CD1c-positive myeloid dendritic cell (primary cell): ENCODE results near the gene PITPNM3.

Experiments used
- DNase-seq: peaks from one replicate; pipeline ENCODE4 v3.0.0-alpha.2; 2016; ENCODE audit errors: extremely low spot score

Gene PITPNM3

GRCh38 chr17:6551869-6552531 is 4.4 kb downstream of the PITPNM3 start:
- no peak for DNase-seq

DNA sequence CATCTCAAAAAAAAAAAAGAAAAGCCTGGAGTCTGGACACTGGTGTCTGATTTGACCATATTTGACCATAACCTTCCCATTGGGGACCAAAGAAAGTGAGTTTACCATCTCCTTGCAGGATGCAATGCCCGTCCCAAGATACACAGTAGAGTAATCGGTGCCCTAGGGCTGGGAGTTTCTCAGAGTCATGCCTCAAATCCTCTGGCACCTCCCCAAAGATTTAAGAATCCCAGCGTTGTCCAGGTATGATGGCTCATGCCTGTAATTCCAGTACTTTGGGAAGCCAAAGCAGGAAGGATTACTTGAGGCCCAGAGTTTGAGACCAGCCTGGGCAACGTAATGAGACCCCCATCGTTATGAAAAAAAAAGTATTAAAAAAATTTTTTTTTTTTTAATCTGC is 5.0 kb downstream of the PITPNM3 start:
- DNase-seq, result no peak

GRCh38 chr17:6549384-6550036 is 6.8 kb downstream of the PITPNM3 start:
- no peak for DNase-seq

DNA sequence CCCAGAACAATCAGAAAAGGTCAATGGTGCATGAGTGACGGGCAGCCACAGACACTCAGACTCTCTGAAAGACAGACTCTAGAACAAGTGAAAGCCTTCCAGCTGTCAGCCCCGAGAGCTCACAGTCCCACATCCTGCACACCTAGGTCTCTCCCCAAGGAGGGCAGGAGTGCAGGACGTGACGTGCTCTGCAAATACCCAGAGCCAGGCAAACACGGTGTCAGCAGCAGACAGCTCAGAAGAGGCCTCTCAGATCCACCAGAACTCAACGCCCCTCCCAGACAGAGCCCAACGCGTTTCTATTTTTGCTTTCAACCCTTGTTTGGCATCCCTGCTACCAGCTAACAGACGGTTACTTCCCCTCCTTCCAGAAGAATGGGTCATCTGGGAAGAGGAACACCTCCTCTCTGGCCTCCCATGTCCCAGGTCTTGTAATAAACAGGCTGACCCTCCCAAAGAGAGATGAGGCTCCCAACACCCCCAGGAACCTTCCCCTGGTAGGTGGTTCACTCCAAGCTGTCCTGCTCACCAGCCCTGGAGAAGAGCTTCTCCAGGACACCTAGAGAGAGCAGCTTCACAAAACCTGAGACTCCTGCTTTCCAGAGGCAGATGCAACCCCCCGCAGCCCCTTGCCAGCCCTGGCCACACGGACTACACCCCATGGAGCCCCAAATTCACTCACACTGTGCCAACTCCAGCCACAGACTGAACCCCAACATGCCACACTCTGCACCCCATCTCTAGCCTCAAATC is 7.6 kb downstream of the PITPNM3 start:
- no peak for DNase-seq

DNA sequence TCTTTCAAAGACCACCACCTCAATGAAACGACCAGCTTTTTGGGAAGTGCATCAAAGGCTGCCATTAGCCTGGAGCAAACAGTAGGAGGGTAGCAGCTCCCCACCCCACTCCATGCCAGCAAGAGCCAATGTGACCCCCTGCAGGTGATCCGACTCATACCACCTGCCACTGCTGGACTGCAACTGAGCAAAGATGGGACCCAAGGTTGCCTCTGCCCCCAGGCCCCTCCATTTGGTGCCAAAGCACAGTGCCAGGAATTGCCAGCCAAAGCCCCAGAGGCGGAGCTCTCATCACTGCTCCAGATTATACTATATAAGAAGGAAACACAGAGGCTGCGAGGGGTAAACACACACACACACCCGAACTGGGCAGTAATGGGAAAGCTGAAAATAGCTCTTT is 8.3 kb downstream of the PITPNM3 start:
- DNase-seq, result no peak

DNA sequence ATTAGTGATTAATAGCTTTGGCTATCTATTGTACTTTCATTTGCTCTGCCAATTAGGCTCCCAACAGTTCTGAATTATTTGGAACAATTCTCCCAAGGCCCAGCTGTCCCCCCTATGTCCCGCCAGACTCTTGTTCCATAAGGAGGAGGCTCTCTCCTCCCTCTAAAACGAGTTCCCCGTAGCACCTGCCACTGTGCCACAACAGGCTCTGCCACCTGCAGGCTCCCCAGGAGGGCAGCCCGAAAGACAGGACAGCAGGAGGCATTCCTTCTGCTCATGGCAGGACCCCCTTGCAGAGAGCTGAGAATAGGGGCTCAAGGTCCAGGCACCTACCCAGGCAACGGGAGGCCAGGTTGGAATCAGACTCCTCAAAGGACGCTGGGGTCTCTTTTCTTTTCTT is 9.0 kb downstream of the PITPNM3 start:
- DNase-seq, result no peak

- DNase-seq, result no peak
Observed at GRCh38 chr17:6546069-6546718, 10.2 kb downstream of the PITPNM3 start.

DNA sequence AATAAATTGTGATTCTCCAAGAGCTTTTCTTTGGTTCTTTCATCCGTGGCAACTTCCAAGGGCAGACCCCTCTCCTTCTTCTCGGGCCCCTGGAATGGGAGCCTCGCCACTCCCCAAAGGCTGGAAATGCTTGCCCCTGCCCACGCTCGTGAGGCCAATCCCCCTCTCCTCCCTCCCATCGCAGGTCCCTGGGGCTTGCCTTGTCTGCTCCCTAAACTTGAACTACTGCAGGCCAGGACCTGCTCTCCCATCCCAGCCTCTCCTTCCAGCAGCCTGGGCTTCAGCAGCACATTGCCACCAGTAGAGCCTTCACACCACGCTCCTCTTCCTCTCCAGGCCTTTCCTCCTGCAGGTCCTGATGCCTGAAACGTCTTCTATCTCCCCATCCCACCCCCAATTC is 11.1 kb downstream of the PITPNM3 start:
- DNase-seq, result no peak

DNA sequence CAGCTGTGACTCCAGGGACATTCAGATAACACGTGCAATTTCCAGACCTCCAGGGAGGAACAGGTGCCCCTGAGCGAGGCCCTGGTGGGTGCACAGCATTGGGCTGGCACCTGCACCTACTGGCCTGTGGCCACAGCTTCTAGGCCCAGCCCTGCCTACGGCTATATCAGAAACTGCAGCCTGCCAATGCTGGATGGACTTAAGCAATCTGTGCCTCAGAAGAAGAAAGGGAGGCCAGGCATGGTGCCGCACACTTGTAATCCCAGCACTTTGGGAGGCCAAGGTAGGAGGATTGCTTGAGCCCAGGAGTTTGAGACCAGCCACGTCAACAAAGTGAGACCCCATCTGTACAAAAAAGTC is 12.4 kb downstream of the PITPNM3 start:
- no peak for DNase-seq

GRCh38 chr17:6543079-6544010 is 13.0 kb downstream of the PITPNM3 start:
- DNase-seq, result no peak

DNA sequence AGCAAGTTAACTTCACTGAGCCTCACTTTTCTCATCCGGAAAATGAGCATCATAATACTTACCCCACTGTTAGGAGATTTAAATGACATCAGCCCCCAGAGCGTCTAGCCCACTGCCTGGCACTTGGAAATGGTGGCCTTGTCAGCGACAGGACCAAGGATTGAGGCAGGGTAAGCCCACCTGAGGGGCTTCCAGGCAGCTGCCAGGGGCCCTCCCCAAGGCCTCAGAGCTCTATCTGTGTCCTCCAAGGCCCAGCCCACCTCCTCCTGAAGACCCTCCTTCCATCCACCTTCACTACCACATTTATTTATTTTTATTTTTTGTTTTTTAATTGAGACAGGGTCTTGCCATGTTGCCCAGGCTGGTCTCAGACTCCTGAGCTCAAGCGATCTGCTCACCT is 13.8 kb downstream of the PITPNM3 start:
- no peak for DNase-seq

DNA sequence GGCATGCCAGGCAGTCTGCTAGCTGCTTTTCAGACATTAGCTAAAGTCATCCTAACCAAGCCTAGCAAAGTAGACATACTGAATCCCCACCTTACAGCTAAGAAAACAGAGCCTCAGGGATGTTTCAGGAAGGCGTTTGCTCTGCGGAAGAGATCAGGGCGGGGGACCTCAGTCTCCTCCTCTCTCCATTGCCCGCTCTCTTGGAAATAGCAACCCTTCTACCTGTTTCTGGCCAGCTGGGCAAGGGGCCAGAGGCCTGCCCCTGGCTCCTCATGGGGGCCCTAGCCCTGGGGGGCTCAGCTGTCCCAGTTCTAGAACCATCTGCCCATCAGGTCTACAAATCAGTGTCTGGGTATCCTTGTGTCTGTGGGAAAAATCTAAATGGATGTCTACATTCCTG is 14.5 kb downstream of the PITPNM3 start:
- DNase-seq, result no peak

DNA sequence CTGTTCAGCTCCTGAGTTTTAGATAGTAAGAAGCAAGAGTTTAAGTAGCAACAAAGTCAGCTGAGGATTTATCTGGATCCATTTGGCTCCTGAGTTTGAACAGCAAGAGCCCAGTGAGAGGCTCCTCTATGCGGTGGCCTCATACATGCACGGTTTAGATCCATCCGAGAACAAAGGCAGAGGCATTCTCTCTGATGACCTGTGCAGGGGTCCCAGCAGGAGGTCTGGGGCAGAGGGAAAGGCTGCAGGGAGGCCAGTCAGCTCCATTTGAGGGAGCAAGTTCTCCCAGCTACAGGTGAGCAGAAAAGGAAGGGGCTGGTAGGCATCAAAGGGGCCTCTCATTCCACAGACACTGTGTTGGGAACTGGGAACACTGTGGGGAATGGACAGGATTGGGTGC is 16.5 kb downstream of the PITPNM3 start:
- no peak for DNase-seq

DNA sequence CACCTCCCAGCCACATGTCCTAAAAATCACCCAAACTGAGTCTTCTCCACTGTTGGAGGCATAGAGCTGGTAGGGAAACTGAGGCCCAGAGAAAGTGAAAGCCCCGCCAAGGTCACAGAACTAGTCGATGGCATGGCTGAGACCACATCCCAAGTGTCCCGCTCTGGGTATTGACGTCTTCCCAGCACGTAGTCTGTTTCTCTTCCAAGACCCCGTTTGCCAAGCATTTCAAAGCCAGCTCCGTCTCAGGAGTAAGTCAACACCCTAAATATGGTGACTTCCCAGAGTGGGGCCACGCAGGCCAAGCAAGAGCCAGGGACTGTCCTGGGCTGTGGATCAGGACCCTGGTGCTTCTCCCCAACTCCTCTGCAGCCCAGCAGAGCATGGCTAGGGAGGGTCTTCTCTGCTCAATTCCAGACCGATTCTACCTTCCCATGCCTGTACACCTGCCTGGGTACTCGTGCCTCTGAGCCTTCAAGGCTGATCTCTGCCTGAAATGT is 19.7 kb downstream of the PITPNM3 start:
- no peak for DNase-seq

GRCh38 chr17:6536053-6536452 is 20.3 kb downstream of the PITPNM3 start:
- no peak for DNase-seq

DNA sequence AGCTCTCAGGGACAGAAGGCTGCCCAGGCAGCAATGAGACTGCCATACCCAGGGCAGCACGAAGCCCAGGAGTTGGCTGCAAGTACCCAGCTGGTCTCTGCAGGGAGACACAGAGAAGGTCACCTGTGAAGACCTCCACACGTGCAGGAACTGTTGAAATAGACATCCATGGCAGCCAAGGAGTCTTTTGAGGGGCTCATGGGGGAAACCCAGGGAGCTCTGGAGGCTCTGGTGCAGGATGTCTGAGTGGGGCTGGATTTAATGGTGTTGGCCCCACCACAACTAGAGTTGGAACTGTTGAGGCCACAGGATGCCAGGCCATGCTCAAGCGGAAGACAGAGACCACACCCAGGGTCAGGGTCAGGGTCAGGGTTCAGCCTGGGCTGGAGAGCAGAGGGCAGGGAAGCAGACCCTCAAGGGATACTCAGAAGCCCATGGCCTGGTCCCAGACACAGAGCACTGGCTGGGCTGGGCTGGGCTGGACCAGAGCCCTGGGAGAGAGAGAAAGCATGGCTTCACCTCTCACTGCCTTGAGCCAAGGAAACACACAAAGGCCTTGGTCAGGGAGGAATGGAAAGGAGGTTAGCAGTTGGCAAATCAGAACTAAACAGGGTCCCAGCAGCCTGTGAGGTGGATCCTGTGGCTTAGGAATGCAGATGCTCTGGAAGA is 21.4 kb downstream of the PITPNM3 start:
- DNase-seq, result no peak

DNA sequence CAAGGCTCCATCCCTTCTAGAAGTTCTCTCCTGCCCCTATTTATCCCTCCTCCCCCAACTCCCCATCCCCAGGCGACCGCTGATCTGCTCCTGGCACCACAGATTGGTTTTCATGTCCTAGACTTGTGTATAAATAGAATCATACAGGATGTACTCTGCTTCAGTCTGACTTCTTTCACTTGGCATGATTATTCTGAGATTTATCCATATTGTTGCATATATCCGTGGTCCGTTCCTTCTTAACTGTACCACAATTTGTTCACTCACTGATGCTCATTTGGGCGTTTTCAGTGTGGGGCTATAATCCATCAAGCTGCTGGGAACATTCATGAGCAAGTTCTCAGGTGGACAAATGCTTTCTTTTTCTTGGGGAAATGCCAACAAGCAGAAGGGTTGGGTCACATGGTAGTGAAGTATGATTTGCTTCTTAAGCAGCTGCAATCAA is 23.9 kb downstream of the PITPNM3 start:
- DNase-seq, result no peak

DNA sequence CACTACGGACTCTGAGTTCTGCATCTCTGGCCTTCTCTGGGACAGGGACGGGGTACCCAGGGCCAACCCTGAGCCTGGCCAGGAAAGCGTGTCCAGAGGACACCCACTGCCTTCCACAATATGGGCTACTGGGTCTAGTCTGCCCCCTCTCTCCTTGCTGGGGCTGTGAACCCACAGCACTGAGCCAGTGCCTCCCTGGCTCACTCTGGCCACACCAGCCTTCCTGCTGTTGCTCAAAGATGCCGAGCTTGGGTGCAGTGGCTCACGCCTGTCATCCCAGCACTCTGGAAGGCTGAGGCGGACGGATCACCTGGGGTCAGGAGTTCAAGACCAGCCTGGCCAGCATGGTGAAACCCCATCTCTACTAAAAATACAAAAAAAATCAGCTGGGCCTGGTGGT is 24.8 kb downstream of the PITPNM3 start:
- no peak for DNase-seq

DNA sequence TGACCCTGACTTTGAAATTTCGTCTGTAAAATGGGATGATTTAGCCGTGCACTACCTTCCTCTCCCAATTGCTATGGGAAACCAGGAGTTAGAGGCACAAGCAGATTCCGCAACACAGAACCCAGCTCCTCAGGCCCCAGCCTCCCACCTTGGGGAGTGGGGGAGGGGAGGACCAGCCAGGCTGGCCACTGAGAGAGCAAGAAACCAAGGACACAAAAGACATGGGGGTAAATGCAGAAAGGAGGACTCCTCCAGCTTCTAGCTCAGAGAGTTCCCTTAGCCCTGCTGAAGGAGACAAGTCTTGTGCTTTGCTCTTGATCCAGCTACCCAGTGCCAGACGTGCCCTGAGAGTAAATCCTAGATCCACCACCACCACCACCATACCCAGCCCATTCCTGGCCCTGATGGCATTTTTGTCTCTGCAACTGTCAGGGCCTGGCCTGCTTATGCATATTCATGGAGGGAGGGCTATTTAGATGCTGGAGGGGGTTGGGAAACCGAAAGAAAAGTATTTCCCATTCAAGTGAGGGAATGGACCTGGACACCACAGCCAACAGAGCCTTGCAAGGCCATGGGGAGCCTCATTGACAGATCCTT is 25.9 kb downstream of the PITPNM3 start:
- DNase-seq, result no peak

DNA sequence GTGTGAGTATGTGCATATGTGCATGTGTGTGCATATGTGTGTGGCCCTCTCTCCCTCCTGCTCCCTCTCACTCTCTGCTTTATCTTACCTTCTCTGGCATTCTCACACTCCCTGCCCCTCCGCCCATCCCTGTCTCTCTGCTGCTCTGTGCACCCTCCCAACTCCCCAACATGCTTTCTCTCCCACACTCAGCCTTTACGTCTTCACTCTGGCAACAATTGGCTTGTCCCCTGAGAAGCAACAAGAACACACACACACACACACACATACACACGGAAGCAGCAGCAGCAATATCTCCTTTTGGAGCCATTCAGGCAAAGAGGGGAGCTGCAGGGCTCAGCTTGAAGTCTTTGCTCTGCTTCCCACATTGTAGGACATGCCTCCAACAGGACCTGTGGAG is 27.8 kb downstream of the PITPNM3 start:
- DNase-seq, result no peak
